Mesodermal cell (in vitro differentiated cells): ENCODE results near the gene PDLIM5.
"Not testable (repeated sequence)": the region's sequence is repeated elsewhere in the genome, so short reads cannot be mapped to it uniquely, and the experiment has no call there.

ENCODE experiments used
- H3K27ac ChIP-seq: 2 replicates; pipeline ENCODE4 v1.7.0; 2013; ENCODE audit warnings: mild to moderate bottlenecking, low read depth, low read length, moderate library complexity; ENCODE audit not compliant: severe bottlenecking
- H3K36me3 ChIP-seq: 2 replicates; pipeline ENCODE4 v1.7.1; 2013; ENCODE audit warnings: mild to moderate bottlenecking, low read length, moderate library complexity; ENCODE audit not compliant: control insufficient read depth, insufficient read depth
- H3K4me1 ChIP-seq: one replicate; pipeline ENCODE4 v1.7.1; 2013; ENCODE audit warnings: mild to moderate bottlenecking, low read length; ENCODE audit not compliant: insufficient read depth, control insufficient read depth, poor library complexity, severe bottlenecking
- H3K4me3 ChIP-seq: 2 replicates; pipeline ENCODE4 v1.7.0; 2013; ENCODE audit warnings: low read length, control low read depth, mild to moderate bottlenecking; ENCODE audit not compliant: insufficient read depth, poor library complexity, severe bottlenecking; ENCODE audit errors: extremely low read depth
- H3K9me3 ChIP-seq: 2 replicates; pipeline ENCODE4 v1.7.1; 2013; ENCODE audit warnings: mild to moderate bottlenecking, low read length, moderate library complexity; ENCODE audit not compliant: control insufficient read depth
- WGBS, 2 experiments: methylation state at CpG; one replicate each; pipeline ENCODE4 v1.1.5; 2013; ENCODE audit warnings: missing lambda C conversion rate in 2 of 2; ENCODE audit not compliant: insufficient coverage in 2 of 2; 5-methylcytosine and 5-hydroxymethylcytosine counted together

PDLIM5 gene

DNA sequence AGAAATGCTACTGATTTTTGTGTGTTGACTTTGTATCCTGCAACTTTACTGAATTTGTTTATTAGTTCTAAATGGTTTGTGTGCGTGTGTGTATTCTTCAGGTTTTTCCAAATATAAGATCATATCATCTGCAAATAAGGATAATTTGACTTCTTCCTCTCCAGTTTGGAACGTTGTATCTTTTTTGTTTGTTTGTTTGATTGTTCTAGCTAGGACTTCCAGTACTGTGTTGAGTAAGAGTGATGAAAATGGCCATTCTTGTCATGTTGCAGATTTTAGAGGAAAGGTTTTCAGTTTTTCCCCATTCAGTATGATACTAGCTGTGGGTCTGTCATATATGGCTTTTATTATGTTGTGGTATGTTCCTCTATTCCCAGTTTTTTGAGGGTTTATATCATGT is 61.8 kb downstream of the PDLIM5 start:
- peaks cover 11% of the 10 kb centered on the region for H3K36me3 ChIP-seq
- H3K9me3 ChIP-seq, H3K4me3 ChIP-seq, H3K27ac ChIP-seq: not testable (repeated sequence)
- H3K4me1 ChIP-seq, result peaks cover 10% of the 10 kb centered on the region
- WGBS, 2 experiments, result no CpG with 5 or more reads among the region's 2 CpGs

DNA sequence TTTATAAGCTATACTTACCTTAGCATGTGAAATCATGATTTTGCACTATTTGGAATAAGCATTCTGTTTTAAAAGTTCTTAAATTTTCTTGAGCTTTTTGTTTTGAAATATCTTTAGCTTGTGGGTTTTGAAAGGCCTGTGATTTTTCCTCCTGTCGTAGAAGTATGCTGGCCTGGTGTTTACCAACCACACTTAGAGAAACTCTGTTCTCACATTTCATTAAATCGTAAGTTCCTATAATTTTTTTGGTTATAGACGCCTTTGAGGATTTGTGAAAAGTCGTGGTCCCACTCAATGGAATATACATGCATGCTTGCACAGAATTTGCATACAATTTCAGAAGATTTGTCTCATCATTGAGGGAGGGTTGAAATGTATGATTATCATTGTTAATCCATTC is 63.6 kb downstream of the PDLIM5 start:
- Histone ChIP-seq H3K4me3 (no peak overlapping the region), H3K27ac (no peak overlapping the region), H3K36me3 (peaks cover 8% of the 10 kb centered on the region), H3K4me1 (peaks cover 16% of the 10 kb centered on the region), H3K9me3 (no peaks in the 10 kb centered on the region)
- WGBS, 2 experiments, result 100% methylated on average over 2 of the region's 4 CpGs; no CpG with 5 or more reads in 1 of the 2 experiments

GRCh38 chr4:94516067-94516466 is 64.3 kb downstream of the PDLIM5 start:
- Histone ChIP-seq H3K4me1 (peaks cover 16% of the 10 kb centered on the region), H3K9me3 (no peaks in the 10 kb centered on the region), H3K27ac (no peak overlapping the region), H3K36me3 (peaks cover 11% of the 10 kb centered on the region), H3K4me3 (no peak overlapping the region)
- 100% methylated on average over 3 of the region's 3 CpGs; no CpG with 5 or more reads in 1 of the 2 experiments for WGBS, 2 experiments

- 90 to 100% methylated on average over 2 of the region's 5 CpGs for WGBS, 2 experiments
- Histone ChIP-seq H3K9me3 (no peaks in the 10 kb centered on the region), H3K4me1 (peaks cover 16% of the 10 kb centered on the region), H3K36me3 (peaks cover 5% of the 10 kb centered on the region), H3K4me3 (no peak overlapping the region), H3K27ac (no peak overlapping the region)
These were observed 65.3 kb downstream of the PDLIM5 start for GRCh38 chr4:94516999-94517398.

- Histone ChIP-seq H3K36me3 (peaks cover 5% of the 10 kb centered on the region), H3K4me3 (no peak overlapping the region), H3K9me3 (no peaks in the 10 kb centered on the region), H3K4me1 (peaks cover 18% of the 10 kb centered on the region), H3K27ac (no peak overlapping the region)
- no CpG with 5 or more reads among the region's 1 CpG for WGBS, 2 experiments
These were observed 65.8 kb downstream of the PDLIM5 start for GRCh38 chr4:94517492-94517891.

GRCh38 chr4:94519019-94519418 is 67.3 kb downstream of the PDLIM5 start:
- Histone ChIP-seq H3K36me3 (peaks cover 7% of the 10 kb centered on the region), H3K4me1 (peaks cover 24% of the 10 kb centered on the region), H3K9me3 (no peaks in the 10 kb centered on the region), H3K4me3 (no peak overlapping the region), H3K27ac (peak overlapping the region; percentile 26)
- 89 to 91% methylated on average over 4 to 5 of the region's 5 CpGs for WGBS, 2 experiments

DNA sequence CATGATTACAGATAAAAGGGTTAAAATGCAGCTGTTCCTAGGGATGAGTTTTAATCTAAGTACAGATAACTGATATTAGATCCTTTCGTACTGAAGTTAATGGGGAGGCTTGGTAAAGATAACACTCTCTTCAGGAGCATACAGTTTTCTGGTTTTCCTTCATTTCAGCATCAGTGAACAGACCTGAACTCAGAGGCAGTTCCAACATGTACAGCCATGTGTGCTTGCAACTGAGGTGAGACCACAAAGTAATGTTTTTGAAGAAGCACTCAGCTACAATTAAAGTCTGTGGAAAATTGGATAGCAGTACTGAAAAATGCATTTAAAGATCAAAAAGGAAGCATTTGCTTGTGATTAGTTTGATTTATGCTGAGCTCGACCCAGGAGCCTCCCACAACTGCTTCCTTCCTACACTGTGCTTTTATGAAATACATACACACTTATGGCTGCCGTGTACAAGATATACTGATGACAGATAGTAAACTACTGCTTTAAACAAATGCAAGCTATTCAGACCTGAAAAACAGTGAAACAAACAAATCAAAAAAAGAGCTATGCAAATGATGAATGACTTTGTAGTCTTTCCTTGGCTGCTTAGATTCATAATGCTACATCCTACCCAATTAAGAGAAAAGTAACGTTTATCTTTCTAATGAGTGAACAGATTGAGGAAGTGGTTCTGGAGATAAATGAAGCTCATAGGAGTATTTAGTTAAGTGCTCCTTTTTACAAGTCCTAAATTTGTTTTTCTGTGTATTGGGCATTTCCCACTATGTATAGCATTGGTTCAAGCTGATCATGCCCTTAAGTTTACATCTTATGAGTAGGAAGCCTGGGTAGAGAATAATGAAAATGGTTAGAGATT is 68.4 kb downstream of the PDLIM5 start:
- H3K9me3 ChIP-seq, result no peaks in the 10 kb centered on the region
- peaks cover 9% of the 10 kb centered on the region for H3K36me3 ChIP-seq
- WGBS, 2 experiments, result 100% methylated on average over 1 of the region's 4 CpGs; no CpG with 5 or more reads in 1 of the 2 experiments
- peak overlapping the region; percentile 10 for H3K27ac ChIP-seq
- H3K4me1 ChIP-seq, result peaks cover 24% of the 10 kb centered on the region
- no peak overlapping the region for H3K4me3 ChIP-seq

DNA sequence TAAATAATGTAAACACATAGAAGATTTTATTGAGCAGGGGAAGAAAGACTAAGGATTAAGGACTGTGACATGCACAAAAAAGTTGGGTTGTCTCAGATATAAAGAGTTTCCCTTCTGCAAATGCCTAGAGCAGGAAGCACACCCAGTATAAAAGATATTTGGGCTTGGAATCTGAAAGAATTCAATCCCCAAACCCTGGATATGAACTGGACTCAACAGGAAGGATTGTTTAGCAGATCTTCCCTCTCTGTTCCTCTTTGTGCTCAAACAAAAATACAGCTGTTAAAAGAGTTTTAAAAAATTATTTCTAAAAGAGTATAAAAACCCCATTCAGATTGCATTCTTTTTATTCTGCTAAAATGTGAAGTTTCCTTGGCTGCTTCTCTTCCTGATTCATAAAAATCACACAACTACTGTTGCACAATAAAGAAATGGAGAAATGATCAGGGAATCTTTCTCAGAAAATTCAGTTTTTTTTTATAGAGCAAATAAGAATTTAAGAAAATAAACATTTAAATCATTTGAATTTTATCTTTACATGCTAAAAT is 71.4 kb downstream of the PDLIM5 start:
- no peak overlapping the region for H3K27ac ChIP-seq
- H3K4me1 ChIP-seq, result peaks cover 13% of the 10 kb centered on the region
- H3K9me3 ChIP-seq, result no peaks in the 10 kb centered on the region
- no peak overlapping the region for H3K4me3 ChIP-seq
- H3K36me3 ChIP-seq, result peaks cover 9% of the 10 kb centered on the region

DNA sequence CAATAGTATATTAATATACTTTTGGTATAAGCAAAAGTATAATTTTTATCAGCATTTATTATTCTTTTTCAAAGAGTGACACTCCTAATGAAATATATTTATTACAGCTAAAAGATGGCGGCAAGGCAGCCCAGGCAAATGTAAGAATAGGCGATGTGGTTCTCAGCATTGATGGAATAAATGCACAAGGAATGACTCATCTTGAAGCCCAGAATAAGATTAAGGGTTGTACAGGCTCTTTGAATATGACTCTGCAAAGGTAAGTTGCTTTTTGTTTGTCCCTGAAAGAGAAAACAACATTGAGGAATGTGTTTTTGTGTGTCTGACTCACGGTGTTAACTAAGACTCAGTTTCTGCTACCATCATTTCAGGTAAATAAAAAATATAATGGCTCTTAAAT is 71.9 kb downstream of the PDLIM5 start:
- Histone ChIP-seq H3K36me3 (peaks cover 9% of the 10 kb centered on the region), H3K9me3 (no peaks in the 10 kb centered on the region), H3K4me3 (no peak overlapping the region), H3K4me1 (peaks cover 13% of the 10 kb centered on the region), H3K27ac (no peak overlapping the region)
- WGBS, 2 experiments, result 89 to 100% methylated on average over 1 to 2 of the region's 3 CpGs

GRCh38 chr4:94525993-94526728 is 74.4 kb downstream of the PDLIM5 start:
- no peak overlapping the region for H3K27ac ChIP-seq
- H3K4me1 ChIP-seq, result peaks cover 10% of the 10 kb centered on the region
- no peak overlapping the region for H3K4me3 ChIP-seq
- 100% methylated on average over 1 of the region's 3 CpGs; no CpG with 5 or more reads in 1 of the 2 experiments for WGBS, 2 experiments
- H3K36me3 ChIP-seq, result peaks cover 10% of the 10 kb centered on the region
- H3K9me3 ChIP-seq, result no peaks in the 10 kb centered on the region
